ENCODE measurements around the gene PIGN.

DNA sequence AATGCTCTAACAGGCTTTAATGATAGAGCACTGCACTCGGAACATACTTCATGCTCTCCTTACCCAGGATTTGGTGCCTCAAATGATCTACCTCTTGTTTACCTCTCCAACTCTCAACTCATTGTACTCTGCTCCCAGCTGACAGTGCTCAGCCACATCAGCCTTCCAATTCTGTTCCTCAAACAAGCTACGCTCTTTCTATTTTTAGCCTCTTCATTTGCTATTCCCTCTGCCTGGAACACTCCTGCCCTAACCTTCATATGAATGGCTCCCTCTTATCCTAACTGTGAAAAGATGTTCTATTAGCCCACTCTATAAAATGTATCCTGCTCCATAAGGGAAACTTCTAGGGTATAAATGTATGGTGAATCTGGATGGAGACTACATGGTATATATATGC is 42.5 kb downstream of the PIGN start:
- TF ChIP-seq, protein P1, sequence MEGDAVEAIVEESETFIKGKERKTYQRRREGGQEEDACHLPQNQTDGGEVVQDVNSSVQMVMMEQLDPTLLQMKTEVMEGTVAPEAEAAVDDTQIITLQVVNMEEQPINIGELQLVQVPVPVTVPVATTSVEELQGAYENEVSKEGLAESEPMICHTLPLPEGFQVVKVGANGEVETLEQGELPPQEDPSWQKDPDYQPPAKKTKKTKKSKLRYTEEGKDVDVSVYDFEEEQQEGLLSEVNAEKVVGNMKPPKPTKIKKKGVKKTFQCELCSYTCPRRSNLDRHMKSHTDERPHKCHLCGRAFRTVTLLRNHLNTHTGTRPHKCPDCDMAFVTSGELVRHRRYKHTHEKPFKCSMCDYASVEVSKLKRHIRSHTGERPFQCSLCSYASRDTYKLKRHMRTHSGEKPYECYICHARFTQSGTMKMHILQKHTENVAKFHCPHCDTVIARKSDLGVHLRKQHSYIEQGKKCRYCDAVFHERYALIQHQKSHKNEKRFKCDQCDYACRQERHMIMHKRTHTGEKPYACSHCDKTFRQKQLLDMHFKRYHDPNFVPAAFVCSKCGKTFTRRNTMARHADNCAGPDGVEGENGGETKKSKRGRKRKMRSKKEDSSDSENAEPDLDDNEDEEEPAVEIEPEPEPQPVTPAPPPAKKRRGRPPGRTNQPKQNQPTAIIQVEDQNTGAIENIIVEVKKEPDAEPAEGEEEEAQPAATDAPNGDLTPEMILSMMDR (IDR thresholded peaks at IDR 0.05) = no peak
- no peak for TF ChIP-seq EZH2 (IDR thresholded peaks at IDR 0.05; ENCODE audit: borderline replicate concordance, insufficient read depth, low read depth, low read length, poor library complexity, severe bottlenecking)

Measured in B cell (primary cell).